Ovary (tissue), 3 donors: ENCODE measurements around the gene CD81.

Experiments used
- POLR2A ChIP-seq: fragments of 450-650 bp; IDR thresholded peaks from one replicate; pipeline ENCODE4 v1.6.1; 2017; ENCODE audit warnings: antibody characterized with exemption, mild to moderate bottlenecking, moderate library complexity
- TF ChIP-seq, protein P1 (sequence below), 3 donors: fragments of 450-650 bp in 2 of 3; fragments of 200-600 bp in 1 of 3; IDR thresholded peaks; one replicate each; pipeline versions ENCODE4 v1.5.1 to v1.8.0; 2016 to 2022; ENCODE audit warnings: antibody characterized with exemption in 3 of 3, mild to moderate bottlenecking in 1 of 3
- donor health status: DM: no; HTN: no; CAD: no.

DNA sequence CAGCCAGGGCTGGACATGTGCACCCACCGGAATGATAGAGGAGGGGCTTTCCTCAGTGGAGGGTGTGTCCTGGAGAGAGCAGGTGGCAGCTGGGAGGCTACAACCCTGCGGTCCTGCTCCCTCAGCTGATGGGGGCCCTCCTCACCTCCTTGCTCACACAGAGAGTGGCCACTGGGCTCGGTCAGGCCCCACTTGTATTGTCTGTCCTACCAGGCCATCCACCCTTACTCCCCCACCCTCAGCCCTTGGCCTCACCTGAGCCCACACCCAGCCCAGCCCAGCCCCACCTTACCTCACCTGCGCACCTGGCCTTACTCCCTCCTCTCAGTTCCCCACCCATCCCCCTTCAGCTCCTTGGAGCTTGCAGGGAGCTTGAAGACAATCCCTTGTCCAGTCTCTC lies 64.1 kb downstream of the CD81 start:
- TF ChIP-seq, protein P1, sequence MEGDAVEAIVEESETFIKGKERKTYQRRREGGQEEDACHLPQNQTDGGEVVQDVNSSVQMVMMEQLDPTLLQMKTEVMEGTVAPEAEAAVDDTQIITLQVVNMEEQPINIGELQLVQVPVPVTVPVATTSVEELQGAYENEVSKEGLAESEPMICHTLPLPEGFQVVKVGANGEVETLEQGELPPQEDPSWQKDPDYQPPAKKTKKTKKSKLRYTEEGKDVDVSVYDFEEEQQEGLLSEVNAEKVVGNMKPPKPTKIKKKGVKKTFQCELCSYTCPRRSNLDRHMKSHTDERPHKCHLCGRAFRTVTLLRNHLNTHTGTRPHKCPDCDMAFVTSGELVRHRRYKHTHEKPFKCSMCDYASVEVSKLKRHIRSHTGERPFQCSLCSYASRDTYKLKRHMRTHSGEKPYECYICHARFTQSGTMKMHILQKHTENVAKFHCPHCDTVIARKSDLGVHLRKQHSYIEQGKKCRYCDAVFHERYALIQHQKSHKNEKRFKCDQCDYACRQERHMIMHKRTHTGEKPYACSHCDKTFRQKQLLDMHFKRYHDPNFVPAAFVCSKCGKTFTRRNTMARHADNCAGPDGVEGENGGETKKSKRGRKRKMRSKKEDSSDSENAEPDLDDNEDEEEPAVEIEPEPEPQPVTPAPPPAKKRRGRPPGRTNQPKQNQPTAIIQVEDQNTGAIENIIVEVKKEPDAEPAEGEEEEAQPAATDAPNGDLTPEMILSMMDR (IDR thresholded peaks at IDR 0.05) = no peak
- TF ChIP-seq POLR2A = no peak
